Measurements from ENCODE around the gene COLEC12.

DNA sequence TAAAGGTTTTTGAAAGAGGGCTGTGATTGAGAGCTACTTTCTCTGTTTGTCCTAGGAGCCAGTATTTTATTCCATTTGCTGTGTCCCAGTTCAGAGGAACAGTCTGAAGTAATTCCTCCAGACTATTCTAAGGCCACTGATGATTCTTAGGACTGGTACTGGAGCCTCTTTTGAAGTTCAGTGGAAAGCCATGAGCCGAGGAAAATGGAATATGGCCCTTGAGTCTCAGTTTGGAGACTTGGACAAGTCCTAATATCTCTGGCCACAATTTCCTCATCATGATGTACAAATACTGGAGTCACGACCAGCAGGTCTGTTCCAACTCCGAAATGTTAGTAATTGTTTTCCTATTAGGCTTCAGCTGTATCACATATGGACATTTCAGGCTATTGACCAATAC lies 7.1 kb upstream of the COLEC12 start:
- TF ChIP-seq, protein P1, sequence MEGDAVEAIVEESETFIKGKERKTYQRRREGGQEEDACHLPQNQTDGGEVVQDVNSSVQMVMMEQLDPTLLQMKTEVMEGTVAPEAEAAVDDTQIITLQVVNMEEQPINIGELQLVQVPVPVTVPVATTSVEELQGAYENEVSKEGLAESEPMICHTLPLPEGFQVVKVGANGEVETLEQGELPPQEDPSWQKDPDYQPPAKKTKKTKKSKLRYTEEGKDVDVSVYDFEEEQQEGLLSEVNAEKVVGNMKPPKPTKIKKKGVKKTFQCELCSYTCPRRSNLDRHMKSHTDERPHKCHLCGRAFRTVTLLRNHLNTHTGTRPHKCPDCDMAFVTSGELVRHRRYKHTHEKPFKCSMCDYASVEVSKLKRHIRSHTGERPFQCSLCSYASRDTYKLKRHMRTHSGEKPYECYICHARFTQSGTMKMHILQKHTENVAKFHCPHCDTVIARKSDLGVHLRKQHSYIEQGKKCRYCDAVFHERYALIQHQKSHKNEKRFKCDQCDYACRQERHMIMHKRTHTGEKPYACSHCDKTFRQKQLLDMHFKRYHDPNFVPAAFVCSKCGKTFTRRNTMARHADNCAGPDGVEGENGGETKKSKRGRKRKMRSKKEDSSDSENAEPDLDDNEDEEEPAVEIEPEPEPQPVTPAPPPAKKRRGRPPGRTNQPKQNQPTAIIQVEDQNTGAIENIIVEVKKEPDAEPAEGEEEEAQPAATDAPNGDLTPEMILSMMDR (IDR thresholded peaks at IDR 0.05; ENCODE audit: low read depth, low read length), result no peak
- no peak for TF ChIP-seq EZH2phosphoT487 (IDR thresholded peaks at IDR 0.05; ENCODE audit: low read depth)

Data from OCI-LY3 (cell line).